B cell (primary cell): ENCODE data around the gene MYL6B.

Source experiments
- EZH2 ChIP-seq: IDR thresholded peaks from 2 replicates; pipeline ENCODE4 v1.6.1; 2012; ENCODE audit warnings: borderline replicate concordance, low read depth, mild to moderate bottlenecking, moderate library complexity, low read length; ENCODE audit not compliant: insufficient read depth, poor library complexity, severe bottlenecking
- TF ChIP-seq, protein P1 (sequence below): fragments of 200-600 bp; IDR thresholded peaks from one replicate; pipeline ENCODE4 v1.8.0; 2022; ENCODE audit warnings: antibody characterized with exemption, mild to moderate bottlenecking

DNA sequence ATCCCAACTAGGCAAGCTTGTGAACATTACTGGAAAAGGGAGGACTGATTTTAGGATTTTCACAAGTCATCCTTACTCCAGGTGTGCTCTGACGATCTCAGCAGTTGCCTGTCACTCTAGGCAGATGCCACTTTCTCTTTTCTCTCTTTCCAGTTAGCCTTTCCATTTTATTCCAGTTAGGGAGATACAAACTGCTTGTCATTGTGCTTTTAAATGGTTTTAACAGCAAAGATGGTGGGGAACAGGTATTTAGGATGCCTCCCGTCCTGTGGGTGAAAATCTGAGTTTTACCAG is 46.8 kb upstream of the MYL6B start:
- TF ChIP-seq, protein P1, sequence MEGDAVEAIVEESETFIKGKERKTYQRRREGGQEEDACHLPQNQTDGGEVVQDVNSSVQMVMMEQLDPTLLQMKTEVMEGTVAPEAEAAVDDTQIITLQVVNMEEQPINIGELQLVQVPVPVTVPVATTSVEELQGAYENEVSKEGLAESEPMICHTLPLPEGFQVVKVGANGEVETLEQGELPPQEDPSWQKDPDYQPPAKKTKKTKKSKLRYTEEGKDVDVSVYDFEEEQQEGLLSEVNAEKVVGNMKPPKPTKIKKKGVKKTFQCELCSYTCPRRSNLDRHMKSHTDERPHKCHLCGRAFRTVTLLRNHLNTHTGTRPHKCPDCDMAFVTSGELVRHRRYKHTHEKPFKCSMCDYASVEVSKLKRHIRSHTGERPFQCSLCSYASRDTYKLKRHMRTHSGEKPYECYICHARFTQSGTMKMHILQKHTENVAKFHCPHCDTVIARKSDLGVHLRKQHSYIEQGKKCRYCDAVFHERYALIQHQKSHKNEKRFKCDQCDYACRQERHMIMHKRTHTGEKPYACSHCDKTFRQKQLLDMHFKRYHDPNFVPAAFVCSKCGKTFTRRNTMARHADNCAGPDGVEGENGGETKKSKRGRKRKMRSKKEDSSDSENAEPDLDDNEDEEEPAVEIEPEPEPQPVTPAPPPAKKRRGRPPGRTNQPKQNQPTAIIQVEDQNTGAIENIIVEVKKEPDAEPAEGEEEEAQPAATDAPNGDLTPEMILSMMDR: no peak
- TF ChIP-seq EZH2: no peak
